ENCODE results near the gene FHIT.
A peak's percentile ranks its signal among the peaks of the same experiment; 100 is the strongest.
"Not testable (repeated sequence)": the region's sequence is repeated elsewhere in the genome, so short reads cannot be mapped to it uniquely, and the experiment has no call there.

The FHIT gene

DNA sequence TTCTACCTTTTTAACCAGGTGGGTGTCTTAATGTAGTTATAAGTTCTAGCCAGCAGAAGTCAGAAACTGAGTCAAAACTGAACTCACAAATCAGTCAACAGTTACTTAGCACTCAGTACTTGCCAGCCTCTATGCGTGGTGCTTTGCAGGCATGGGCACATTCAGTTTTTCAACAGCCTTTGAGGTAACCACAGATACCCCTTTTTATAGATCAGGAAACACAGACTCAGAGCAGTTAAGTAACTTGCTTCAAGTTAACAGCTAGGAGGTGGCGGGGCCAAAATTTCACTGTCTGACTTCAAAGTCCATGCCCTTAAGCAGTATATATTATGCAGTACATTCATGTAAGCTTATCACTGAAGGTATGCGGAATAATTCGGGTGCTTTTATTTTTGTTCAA is 139.4 kb downstream of the FHIT start:
- no peak for DNase-seq (ENCODE audit: low read depth, low spot score)

DNA sequence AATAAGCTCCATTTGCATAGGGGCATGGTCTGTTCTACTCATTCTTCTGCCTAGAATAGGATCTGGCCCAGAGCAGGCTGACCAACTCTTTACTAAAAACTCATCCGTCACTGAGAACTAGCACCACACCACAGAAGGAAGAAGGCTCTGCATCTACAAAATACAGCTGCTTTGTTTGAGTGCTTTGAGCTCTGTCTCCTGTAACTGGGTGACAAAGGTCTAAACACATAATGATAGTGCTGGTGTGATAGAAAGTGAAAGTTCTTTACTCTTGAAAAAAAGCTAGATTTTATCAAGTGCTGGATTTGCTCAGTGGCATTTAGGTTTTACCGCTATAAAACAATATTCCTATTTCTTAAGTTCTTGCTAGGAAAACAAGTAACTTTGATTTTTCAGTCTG is 140.7 kb downstream of the FHIT start:
- DNase-seq (ENCODE audit: low read depth, low spot score): no peak

DNA sequence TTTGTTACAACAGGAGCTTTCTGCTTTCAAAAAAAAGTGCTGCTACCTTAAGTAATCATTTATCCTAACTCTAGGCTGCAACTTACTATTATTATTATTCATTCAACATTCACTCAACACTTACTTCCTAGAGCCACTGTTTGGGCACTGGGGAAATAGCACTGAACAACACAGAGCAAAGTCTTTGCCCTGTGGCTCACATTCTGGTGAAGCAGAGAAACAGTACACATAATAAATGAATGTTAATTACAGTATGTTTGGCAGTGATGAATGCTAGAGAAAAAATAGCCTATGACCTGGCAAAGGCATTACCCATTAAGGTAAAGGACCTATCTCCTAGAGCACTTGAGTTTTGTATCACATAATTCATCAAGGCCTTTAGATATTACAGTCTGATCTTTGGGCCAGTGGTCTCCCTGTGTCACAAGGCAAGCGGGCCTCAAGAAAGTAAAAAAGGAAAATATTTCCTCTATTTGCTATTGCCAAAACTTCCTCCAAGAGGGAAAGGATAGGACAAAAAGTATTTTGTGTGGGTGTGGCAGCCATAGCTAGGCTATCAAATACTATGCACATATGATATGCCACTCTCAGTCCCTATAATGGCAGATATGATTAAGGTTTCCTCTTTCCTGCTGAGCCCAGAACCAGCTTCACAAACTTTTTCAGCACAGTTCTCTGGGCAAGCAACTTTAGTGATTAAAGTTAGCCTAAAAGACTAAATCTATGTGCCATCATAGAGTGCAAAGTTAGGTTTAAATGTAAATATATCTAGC is 142.8 kb downstream of the FHIT start:
- no peak for DNase-seq (ENCODE audit: low read depth, low spot score)

DNA sequence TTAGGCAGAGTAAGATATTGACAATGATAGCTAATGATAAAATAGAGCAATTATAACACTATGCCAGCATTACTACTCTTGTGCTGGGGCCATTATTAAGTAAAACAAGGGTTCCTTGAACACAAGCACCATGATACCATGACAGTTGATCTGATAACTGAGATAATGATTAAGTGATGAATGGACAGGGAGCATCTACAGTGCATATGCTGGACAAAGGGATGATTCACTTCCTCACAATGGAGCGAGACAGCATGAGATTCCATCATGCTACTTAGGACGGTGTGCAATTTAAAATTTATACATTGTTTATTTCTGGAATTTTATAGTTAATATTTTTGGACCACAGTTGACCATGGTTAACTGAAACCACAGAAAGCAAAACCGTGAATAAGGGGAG is 156.6 kb downstream of the FHIT start:
- no peak for DNase-seq (ENCODE audit: low read depth, low spot score)

DNA sequence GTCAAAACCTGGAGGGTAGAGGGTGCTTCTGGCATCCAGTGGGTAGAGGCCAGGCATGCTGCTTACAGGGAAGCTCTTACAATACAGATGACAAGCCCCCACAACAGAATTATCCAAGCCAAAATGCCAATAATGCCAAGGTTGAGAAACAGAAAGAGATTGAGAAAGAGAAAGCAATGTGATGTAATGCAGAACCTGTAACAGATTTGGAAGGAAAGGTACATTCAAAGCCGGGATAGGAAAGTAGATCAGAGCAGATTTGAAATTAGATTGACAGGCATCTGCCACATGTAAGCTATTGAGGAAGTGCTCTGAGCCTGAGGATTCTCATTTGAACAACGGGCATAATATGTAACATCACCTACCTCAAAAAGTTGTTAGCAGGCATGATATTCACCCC is 157.9 kb downstream of the FHIT start:
- DNase-seq (ENCODE audit: low read depth, low spot score): no peak

DNA sequence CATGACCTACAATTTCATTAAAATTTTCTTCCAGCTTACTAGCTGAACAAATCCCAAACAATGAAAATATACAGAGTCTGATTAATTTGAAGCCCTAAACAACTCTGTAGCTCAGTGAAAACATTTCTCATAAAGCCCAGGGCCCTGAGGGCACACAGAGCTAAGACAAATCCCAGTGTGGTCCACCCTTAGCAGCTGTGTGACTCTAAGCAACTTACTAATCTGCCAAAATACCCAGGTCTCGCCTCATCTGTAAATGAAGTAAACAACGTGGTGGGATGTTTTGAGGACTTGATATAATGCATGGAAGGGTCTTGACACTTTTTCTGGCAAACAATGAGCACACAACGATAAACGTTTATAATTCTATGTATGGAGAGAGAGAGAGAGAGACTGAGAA is 158.4 kb downstream of the FHIT start:
- no peak for DNase-seq (ENCODE audit: low read depth, low spot score)

DNA sequence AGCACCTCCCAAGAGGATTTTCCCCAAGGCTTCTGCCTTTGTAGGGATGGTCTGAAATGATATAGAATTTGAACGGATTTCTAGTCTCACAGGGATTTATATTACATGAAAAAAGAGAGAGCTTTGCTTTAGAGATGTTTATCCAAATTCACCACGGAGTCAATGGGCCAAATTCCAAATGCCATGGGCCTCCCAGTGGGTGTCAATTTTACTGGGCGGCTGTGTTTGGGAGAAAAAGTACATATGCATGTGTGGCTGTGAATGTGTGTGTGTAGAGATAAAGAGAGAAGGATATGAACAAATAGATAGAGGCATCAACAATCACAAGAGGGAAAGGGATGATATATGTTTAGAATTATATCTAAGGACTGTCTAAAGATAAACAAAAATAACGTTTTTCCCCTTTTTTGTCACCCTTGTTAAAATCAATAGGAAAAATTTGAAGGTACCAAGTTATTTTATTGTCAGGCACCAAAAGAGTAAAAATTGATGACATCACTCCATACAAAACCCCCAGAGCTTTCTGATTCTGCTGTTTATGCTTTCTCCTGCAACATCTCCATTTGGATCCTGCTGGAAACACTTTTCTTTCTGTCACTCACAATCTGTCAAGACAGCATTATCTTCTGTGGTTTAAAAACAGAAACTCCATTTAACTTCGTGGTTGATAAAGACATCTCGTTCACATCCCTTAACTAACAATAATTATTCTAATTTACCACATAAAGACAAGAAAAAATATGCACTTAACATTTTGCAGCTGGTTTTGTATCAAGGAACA is 160.7 kb downstream of the FHIT start:
- no peak for DNase-seq (ENCODE audit: low read depth, low spot score)

DNA sequence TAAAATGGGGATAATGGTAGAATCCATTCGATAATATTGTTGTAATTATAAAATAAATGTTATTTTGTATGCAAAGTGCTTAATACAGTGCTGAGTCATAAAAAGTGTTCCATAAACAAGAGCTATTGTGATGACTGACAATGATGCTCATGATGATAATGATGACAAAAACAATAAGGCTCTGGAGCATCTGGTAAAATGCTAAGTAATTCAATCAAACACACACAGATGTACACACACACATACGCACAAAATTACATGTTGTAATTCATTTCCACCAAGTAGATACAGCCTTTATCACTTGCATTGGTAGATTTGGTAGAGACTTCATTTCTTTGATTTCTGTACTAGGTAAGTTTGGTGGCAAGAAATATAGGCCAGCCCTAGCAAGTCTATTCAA is 163.8 kb downstream of the FHIT start:
- DNase-seq (ENCODE audit: low read depth, low spot score): no peak

DNA sequence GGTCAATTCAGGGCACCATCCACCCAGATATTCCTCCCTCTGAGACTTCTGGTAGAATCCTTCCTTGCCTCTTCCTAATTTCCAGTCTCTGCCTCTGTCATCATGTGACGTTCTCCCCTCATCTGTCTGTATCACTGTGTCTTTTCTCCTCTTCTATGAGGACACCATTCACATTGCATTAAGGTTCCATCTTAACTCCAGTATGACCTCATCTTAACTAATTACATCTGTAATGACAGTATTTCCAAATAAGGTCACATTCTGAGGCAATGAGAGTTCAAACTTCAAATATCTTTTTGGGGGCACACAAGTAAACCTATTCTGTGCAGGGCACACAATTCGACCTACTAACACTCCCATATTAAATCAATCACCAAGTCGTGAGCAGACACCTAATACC is 169.7 kb downstream of the FHIT start:
- DNase-seq (ENCODE audit: low read depth, low spot score): no peak

DNA sequence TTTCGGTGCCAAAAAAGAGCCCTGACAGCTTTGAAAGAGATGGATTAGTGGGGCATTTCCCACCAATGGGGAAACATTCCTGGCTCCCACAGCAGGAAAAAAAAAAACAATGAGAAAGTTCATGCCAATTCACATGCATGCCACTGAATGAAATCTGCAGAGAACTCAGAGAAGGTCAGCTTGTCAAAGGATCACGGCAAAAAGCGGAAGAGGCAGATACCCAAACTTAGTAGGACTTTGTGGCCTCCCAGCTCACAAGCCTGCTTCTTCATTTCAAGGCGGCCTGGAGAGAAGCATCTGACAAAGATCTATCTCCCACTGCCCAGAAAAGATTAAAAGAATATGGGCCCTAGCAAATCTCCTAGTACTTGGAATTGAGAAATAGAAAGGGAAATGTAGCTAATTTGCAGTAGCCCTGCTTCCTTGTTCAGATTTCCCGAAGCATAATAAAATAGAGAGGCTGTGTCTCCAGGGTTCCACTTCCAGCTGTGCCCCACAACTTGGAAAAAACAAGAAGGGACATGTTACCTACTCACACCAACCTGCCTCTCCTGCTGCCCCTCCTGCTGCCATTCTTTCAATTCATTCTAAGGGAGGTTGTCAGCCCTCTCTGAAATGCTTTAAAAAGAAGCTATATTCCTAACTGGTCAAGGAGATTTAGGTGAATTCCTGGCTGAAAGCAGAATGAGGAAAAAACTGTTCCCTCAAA is 170.4 kb downstream of the FHIT start:
- peak; percentile 65 for DNase-seq (ENCODE audit: low read depth, low spot score)

DNA sequence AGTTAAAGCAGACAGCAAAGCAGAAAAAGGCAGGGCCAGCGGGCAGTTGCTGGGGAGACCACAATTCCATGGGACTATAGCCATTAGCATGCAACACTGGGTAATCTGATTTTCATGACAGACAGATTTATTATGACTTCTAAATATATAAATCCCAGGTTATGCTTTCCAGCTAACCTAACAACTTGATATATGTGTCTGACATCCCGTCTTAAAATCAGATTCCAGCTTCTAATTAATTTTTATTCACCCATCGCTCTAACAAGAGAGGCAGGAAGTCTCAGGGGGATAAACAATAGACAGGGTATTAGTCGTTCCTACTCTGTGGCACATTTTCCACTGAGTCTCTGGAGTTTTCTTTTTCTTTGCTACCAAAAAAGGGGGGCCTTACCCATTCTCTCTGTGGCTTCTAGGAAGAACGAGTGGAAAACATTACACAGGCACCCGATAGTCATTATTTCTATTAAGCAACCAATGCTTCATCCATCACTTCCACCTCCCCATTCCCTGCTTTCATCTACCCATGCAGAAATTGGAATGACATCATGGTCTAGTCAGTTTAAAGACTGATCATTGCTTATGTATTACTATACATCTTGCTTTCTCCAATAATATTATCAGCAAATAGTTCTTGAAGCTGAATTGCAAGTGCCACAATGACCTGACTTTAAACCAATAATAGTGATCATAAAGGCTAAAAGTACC is 173.1 kb downstream of the FHIT start:
- DNase-seq (ENCODE audit: low read depth, low spot score): peak; percentile 34

DNA sequence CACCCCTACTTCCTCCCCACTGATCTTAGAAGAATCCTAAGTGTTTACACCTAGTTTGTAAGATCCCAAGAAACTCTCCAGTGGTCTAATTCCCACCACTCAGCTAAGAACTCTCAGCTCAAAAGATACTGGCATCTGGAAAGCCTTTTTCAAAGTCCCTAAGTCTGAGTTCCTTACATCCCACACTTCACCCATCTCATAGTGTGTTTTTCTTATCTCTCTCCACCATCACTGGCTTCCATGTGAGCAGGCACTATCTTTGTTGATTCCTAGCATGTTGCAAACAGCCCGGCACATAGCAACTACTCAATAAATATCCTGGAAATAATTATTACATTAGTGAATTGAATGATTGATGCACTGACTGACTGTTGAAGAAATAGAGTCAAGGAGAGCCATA is 173.7 kb downstream of the FHIT start:
- DNase-seq (ENCODE audit: low read depth, low spot score): no peak

DNA sequence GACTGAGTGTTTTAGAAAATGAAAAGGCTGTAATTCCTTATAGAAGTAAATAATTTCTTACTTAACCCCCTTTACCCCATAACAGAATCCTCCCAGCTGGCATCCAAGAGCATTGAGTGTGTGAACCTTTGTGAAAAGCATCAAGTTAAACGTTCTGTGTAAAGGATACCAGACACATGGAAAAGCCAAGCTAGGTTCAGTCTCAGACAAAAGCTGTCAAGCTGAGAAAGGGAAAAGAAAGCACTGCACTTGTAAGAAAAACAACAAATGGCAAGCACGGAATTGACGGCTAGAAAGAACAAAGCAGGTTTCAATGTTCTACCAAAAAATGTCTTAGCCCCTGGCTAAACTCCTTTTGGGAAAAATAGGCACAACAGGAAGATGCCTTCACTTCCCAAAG is 176.5 kb downstream of the FHIT start:
- peak; percentile 2 for DNase-seq (ENCODE audit: low read depth, low spot score)

DNA sequence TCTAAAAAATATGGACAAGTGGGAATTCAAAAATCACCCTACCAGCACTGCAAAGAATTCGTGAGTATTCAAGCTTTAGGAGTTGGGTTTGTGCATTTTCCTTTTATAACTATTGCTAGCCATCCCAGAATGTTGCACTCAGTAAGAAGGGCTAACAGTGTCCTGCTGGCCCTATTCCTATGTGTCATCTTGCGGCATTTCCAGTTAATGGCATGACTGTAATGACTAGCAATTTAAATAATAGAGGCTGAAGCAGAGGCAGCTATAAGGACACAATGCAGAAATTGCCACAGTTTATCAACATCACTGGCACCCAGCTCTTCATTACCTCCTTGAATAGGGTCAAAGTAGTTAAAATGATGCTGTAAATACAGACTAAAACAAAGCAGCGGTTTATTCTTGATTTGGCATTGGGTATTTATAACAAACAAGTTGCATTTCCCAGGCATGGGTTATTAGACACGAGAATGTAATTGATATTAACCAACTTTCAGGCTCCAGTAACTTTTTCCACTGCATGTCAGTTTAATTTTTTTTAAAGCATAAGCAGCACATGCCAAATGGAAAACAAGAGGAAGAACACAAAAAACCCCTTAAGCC is 177.6 kb downstream of the FHIT start:
- DNase-seq (ENCODE audit: low read depth, low spot score): no peak

DNA sequence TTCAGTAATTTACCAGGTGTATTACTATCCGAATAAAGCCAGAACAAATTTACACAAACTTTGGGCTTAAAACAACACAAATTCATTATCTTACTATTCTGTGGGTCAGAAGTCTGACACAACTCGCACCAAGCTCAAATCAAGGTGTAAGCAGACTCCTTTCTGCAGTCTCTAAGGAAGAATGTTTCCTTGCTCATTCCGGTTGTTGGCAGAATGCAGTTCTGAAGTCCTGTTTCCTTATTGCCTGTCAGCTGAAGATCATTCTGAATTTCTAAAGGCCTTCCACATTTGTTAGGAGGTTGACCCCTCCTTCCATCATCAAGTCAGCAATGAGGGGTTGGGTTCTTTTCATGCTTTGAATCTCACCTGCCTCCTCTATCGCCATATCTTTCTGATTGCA is 183.2 kb downstream of the FHIT start:
- DNase-seq (ENCODE audit: low read depth, low spot score): no peak

DNA sequence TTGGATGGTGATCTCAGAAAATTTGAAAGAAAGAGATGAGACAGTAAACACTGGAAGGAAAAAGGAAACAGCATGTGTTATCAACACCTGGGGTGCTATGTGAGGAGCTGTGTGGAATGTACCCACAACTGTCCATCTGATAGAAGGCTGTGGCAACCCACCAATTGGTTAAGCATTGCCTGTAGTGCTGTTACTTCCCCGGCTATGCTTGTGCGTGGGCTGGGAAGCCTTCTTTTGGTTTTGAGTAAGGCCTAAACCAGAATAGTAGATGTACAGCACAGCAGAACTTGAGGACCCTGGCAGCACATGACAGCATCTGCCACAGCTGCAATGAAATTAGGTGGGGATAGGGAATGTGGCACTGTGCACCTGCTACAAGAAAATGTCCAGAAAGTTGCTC is 184.5 kb downstream of the FHIT start:
- no peak for DNase-seq (ENCODE audit: low read depth, low spot score)

DNA sequence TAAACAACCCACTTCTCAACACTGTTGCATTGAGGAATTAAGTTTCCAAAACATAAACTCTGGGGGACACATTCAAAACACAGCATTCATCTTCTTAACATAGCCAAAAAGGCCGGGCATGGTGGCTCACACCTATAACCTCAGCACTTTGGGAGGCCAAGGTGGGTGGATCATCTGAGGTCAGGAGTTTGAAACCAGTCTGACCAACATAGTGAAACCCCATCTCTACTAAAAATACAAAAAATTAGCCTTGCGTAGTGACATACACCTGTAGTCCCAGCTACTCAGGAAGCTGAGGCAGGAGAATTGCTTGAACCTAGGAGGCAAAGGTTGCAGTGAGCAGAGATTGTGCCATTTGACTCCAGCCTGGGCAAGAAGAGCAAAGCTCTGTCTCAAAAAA is 185.0 kb downstream of the FHIT start:
- DNase-seq (ENCODE audit: low read depth, low spot score): not testable (repeated sequence)

DNA sequence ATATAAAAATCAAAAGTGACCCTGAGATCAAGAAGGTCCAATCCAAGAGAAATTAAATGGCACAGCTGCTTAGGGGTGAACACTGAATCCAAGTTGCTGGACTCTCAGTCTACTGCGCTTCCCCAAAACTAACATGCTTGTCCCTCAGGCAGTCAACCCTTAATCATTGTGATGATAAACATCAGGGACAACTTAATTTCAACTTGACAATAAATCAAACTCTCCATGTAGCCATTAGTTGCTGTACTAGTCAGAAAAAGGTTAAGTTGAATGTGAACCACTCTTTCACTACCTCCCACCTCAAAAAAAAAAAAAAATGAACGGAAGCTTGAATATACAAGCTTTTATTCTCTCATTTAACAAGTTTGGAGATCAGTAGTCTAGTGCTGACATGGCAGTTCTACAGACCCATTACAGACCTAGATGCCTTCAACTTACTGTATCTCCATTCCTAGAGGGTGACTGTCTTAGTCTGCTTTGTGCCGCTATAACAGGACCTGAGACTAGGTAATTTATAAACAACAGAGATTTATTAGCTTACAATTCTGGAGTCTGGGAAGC is 185.7 kb downstream of the FHIT start:
- no peak for DNase-seq (ENCODE audit: low read depth, low spot score)

DNA sequence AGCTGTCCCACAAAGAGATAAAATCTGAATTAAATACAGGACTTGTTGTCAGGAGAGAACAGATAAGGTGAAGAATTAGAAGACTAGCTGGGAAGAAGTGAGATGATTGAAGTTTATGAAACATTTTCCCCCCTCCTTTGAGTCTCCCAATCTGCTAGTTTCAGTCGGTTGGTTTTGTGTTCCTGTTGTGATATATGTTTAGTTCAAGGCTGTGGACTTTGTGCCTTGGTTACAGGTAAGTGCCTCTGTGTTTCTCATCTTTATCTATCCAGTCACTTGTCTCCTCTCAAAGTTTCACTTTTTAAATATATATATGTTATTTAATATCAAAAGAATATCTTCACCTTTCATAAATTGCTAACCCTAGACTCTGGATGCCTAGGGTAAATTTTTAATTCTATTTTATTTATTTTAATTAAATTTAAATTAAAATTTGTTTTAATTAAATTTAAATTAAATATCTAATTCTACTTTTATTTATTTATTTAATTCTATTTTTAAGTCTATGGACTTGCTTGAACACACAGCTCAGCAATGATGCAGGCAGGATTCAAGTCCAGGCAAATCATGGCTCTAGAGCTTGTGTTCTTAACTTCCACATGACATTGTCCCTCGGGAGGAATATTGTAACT is 190.0 kb downstream of the FHIT start:
- DNase-seq (ENCODE audit: low read depth, low spot score): no peak

DNA sequence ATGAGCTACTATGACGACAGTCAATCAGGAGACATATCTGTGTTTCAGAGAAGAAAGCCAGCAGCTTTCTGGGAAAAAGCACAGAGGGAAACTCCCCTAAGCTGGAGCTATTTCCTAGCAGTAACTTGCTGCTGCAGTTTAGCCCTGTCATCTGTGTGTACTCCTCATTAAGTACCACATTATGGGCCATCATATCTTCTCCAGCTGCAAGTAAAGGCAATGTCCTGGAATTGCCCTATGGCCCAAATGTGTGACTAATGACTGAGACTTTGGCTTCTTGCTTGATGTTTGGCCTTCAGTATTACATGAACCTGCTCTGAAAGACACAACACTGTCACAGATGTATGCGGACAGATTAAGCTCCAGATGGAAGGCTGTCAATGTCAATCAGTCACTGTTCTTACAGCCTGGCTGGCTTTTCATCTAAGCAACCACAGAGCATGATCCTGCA is 190.8 kb downstream of the FHIT start:
- no peak for DNase-seq (ENCODE audit: low read depth, low spot score)

DNA sequence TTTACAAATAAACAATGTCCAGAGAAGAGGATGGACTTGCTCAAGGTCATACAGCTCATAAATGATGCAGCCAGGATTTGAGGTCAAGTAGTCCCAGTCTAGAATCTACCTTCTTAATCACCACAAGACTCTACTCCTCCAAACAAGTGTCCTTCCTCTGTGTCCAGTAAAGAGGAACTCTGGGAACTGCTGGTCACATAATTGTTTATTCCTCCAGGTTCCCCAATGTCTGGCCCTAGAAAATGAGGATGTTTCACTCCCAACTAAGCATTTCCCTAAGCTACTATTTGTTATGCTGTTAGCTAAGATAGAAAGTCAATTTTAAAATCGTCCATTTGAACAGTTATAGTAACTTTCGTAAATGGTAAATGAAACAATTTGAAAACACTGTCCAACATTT is 192.4 kb downstream of the FHIT start:
- no peak for DNase-seq (ENCODE audit: low read depth, low spot score)

Data from astrocyte of the hippocampus (primary cell).